ENCODE measurements around the gene HBG2.

HBG2 gene

DNA sequence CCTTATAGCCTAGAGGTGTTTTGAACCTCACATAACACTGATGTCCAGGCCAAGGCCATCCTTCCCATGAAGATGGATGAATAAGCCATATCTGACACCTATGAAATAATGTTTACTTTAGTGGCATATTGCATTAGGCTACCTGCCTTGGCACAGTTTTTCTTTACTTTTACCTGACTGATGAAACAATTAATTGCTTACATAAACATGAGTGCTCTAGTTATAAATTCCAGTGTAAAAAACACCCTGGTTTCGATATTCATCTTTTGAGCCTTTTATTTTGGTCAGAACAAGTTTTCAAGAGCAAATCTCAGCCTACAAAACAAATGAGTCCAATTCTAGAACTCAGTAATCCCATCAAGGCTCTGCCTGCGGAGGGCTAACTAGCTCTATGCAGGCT lies 22.1 kb upstream of the HBG2 start:
- H3K4me3 ChIP-seq (ENCODE audit: severe bottlenecking), result no peak overlapping the region
- ATAC-seq (ENCODE audit: low read depth) (no peak), DNase-seq (ENCODE audit: low spot score) (no peak)
- no peak overlapping the region for H3K27ac ChIP-seq (ENCODE audit: poor library complexity, severe bottlenecking)
- no peaks in the 10 kb centered on the region for H3K36me3 ChIP-seq (ENCODE audit: low read depth)
- H3K27me3 ChIP-seq (ENCODE audit: insufficient read depth, poor library complexity, severe bottlenecking), result no peaks in the 10 kb centered on the region
- no peaks in the 10 kb centered on the region for H3K9me3 ChIP-seq (ENCODE audit: severe bottlenecking)
- peaks cover 22% of the 10 kb centered on the region for H3K4me1 ChIP-seq (ENCODE audit: insufficient read depth, poor library complexity, severe bottlenecking)
- TF ChIP-seq CTCF (IDR thresholded peaks at IDR 0.05; ENCODE audit: poor library complexity, severe bottlenecking), result no peak

DNA sequence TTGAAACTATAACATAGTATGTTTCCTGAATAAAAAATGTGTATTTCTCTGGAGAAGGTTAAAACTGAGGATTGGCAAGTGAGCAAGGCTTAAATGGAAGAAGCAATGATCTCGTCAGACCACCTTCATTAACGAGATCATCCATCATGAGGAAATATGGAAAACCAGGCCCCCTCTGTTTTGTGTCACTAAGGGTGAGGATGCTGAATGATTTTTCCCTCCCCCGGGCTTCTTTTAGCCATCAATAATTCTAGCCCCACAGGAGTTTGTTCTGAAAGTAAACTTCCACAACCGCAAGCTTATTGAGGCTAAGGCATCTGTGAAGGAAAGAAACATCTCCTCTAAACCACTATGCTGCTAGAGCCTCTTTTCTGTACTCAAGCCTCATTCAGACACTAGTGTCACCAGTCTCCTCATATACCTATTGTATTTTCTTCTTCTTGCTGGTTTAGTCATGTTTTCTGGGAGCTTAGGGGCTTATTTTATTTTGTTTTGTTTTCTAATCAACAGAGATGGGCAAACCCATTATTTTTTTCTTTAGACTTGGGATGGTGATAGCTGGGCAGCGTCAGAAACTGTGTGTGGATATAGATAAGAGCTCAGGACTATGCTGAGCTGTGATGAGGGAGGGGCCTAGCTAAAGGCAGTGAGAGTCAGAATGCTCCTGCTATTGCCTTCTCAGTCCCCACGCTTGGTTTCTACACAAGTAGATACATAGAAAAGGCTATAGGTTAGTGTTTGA lies 21.0 kb upstream of the HBG2 start:
- H3K27ac ChIP-seq (ENCODE audit: poor library complexity, severe bottlenecking), result no peak overlapping the region

DNA sequence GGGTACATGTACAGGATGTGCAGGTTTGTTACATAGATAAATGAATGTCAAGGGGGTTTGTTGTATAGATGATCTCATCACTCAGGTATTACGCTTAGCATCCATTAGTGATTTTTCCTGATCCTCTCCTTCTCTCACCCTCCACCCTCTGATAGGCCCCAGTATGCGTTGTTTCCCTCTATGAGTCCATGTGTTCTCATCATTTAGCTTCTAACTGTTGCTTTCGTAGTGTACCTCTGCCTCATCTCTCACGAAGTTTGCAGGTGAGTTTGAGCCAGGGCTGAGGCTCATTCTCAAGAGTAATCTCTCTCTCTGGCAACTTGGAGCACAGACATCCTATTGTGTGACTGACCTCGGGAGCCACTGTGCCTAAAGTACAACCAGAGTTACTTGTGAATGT lies 19.8 kb upstream of the HBG2 start:
- peak; percentile 41; the same call in 2 of the 3 replicates for ATAC-seq (ENCODE audit: low read depth)
- H3K27ac ChIP-seq (ENCODE audit: poor library complexity, severe bottlenecking), result no peak overlapping the region
- TF ChIP-seq CTCF (IDR thresholded peaks at IDR 0.05; ENCODE audit: poor library complexity, severe bottlenecking), result no peak
- DNase-seq (ENCODE audit: low spot score), result no peak
- H3K4me3 ChIP-seq (ENCODE audit: severe bottlenecking), result no peak overlapping the region
- no peaks in the 10 kb centered on the region for H3K9me3 ChIP-seq (ENCODE audit: severe bottlenecking)
- no peaks in the 10 kb centered on the region for H3K36me3 ChIP-seq (ENCODE audit: low read depth)
- H3K4me1 ChIP-seq (ENCODE audit: insufficient read depth, poor library complexity, severe bottlenecking), result peaks cover 7% of the 10 kb centered on the region
- H3K27me3 ChIP-seq (ENCODE audit: insufficient read depth, poor library complexity, severe bottlenecking), result no peaks in the 10 kb centered on the region

More for the DNA sequence above, 21.0 kb upstream of the HBG2 start:
- H3K4me1 ChIP-seq (ENCODE audit: insufficient read depth, poor library complexity, severe bottlenecking), result peaks cover 17% of the 10 kb centered on the region
- H3K9me3 ChIP-seq (ENCODE audit: severe bottlenecking), result no peaks in the 10 kb centered on the region
- no peak for ATAC-seq (ENCODE audit: low read depth)
- H3K36me3 ChIP-seq (ENCODE audit: low read depth), result no peaks in the 10 kb centered on the region
- H3K4me3 ChIP-seq (ENCODE audit: severe bottlenecking), result no peak overlapping the region
- no peak for TF ChIP-seq CTCF (IDR thresholded peaks at IDR 0.05; ENCODE audit: poor library complexity, severe bottlenecking)
- no peaks in the 10 kb centered on the region for H3K27me3 ChIP-seq (ENCODE audit: insufficient read depth, poor library complexity, severe bottlenecking)
- no peak for DNase-seq (ENCODE audit: low spot score)

GRCh38 chr11:5272395-5273017 lies 17.9 kb upstream of the HBG2 start:
- DNase-seq (ENCODE audit: low spot score), result no peak
- ATAC-seq (ENCODE audit: low read depth), result no peak
- TF ChIP-seq CTCF (IDR thresholded peaks at IDR 0.05; ENCODE audit: poor library complexity, severe bottlenecking), result no peak
- H3K27me3 ChIP-seq (ENCODE audit: insufficient read depth, poor library complexity, severe bottlenecking), result no peaks in the 10 kb centered on the region
- H3K27ac ChIP-seq (ENCODE audit: poor library complexity, severe bottlenecking), result no peak overlapping the region
- H3K9me3 ChIP-seq (ENCODE audit: severe bottlenecking), result no peaks in the 10 kb centered on the region
- H3K4me3 ChIP-seq (ENCODE audit: severe bottlenecking), result no peak overlapping the region
- H3K36me3 ChIP-seq (ENCODE audit: low read depth), result no peaks in the 10 kb centered on the region
- peaks cover 7% of the 10 kb centered on the region for H3K4me1 ChIP-seq (ENCODE audit: insufficient read depth, poor library complexity, severe bottlenecking)

DNA sequence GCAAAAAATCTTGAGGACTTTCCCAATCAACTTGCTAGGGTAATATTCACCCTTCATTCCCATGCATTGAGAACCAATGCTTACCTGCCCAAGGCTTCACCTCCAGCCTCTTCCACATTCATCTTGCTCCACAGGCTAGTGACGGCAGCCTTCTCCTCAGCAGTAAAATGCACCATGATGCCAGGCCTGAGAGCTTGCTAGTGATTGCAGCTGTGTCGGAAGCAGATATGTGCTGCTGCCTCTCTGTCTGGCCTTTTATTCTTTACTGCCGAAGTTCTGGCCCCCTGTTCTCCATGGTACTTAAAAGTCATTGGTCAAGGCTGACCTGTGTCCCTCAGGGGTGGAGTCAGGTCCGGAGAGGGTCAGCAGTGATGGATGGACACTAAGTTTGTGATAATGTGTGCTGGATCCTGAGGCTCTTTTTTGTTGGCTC lies 15.2 kb upstream of the HBG2 start, which contains the start of gene HBE1:
HBE1 (minus strand) TSS at position 231 of the 433 bp plus-strand sequence; CDS start at position 176, 55 bp downstream.
- Histone ChIP-seq H3K9me3 (ENCODE audit: severe bottlenecking) (no peaks in the 10 kb centered on the region), H3K27me3 (ENCODE audit: insufficient read depth, poor library complexity, severe bottlenecking) (no peaks in the 10 kb centered on the region), H3K27ac (ENCODE audit: poor library complexity, severe bottlenecking) (no peak within 1 kb of the TSS), H3K36me3 (ENCODE audit: low read depth) (no peaks in the 10 kb centered on the region), H3K4me3 (ENCODE audit: severe bottlenecking) (no peak within 1 kb of the TSS), H3K4me1 (ENCODE audit: insufficient read depth, poor library complexity, severe bottlenecking) (peaks cover 7% of the 10 kb centered on the region)
- TF ChIP-seq CTCF (IDR thresholded peaks at IDR 0.05; ENCODE audit: poor library complexity, severe bottlenecking), result no peak
- ATAC-seq (ENCODE audit: low read depth) (no peak), DNase-seq (ENCODE audit: low spot score) (no peak)
